H1 (cell line): ENCODE data around the gene MRPL1. TPM values are rescaled to one million over a fixed set of nuclear protein-coding genes. Genes with fewer than 3 reads are reported as not detected.

Source experiments
- CTCF ChIA-PET: fragments of 300-600 bp; sonication (Branson Sonifier 250); formaldehyde crosslinking; loops from one replicate; lab custom pipeline; 2021; ENCODE audit not compliant: partially characterized antibody; lab: Charles Lee
- POLR2A ChIA-PET: fragments of 300-600 bp; sonication (Branson Sonifier 250); formaldehyde crosslinking; loops from one replicate; lab custom pipeline; 2021; ENCODE audit warnings: inconsistent platforms; ENCODE audit not compliant: partially characterized antibody; lab: Charles Lee
- DNase-seq, 2 experiments: peaks; one replicate each; pipeline versions ENCODE4 v3.0.0 to v3.0.0-alpha.2; 2010 to 2022; ENCODE audit warnings: low spot score in 2 of 2, low read depth in 1 of 2, mixed read lengths in 1 of 2
- FAIRE-seq: peaks from 2 replicates; lab custom pipeline; 2011; peaks lifted over from hg19 to GRCh38; lab: Jason Lieb, UNC
- H2AFZ ChIP-seq: 2 replicates; pipeline ENCODE4 v1.8.1; 2012; ENCODE audit warnings: low read length, inconsistent platforms
- H2AK5ac ChIP-seq: 2 replicates; pipeline ENCODE4 v1.6.1; 2013; ENCODE audit warnings: low read depth, low read length
- H2BK120ac ChIP-seq: replicated peaks from 2 replicates; pipeline ENCODE3; 2013; ENCODE audit warnings: low read depth, low read length, inconsistent platforms
- H2BK12ac ChIP-seq: 2 replicates; pipeline ENCODE4 v1.6.1; 2013; ENCODE audit warnings: low read depth, low read length
- H2BK15ac ChIP-seq: 2 replicates; pipeline ENCODE4 v1.6.1; 2013; ENCODE audit warnings: low read length
- H2BK20ac ChIP-seq: 2 replicates; pipeline ENCODE4 v1.6.1; 2013; ENCODE audit warnings: low read length
- H2BK5ac ChIP-seq: 2 replicates; pipeline ENCODE4 v1.6.1; 2013; ENCODE audit warnings: low read depth, low read length
- H3K14ac ChIP-seq: 2 replicates; pipeline ENCODE4 v1.6.1; 2013; ENCODE audit warnings: inconsistent platforms; ENCODE audit not compliant: insufficient read length
- H3K18ac ChIP-seq: 2 replicates; pipeline ENCODE4 v1.6.1; 2013; ENCODE audit warnings: low read length; ENCODE audit errors: extremely low read depth
- H3K23ac ChIP-seq: 2 replicates; pipeline ENCODE4 v1.6.1; 2013; ENCODE audit warnings: inconsistent platforms; ENCODE audit not compliant: insufficient read length
- H3K23me2 ChIP-seq: 2 replicates; pipeline ENCODE4 v1.6.1; 2013; ENCODE audit warnings: low read depth, low read length
- H3K27ac ChIP-seq: 2 replicates; pipeline ENCODE4 v1.6.1; 2011; ENCODE audit warnings: low read depth, low read length, inconsistent platforms
- H3K27me3 ChIP-seq, 4 experiments: replicated peaks in 1 of 4; 1 replicate in 1 of 4; 2 replicates in 3 of 4; pipeline versions ENCODE4 v1.6.1 to v1.8.1; 2011 to 2013; ENCODE audit warnings: low read length in 3 of 4, mild to moderate bottlenecking in 3 of 4, inconsistent platforms in 2 of 4, mixed read lengths in 2 of 4, moderate library complexity in 1 of 4; ENCODE audit not compliant: control insufficient read depth in 3 of 4, insufficient read depth in 3 of 4; ENCODE audit errors: extremely low read depth in 1 of 4
- H3K36me3 ChIP-seq, 4 experiments: 2 replicates each; pipeline versions ENCODE4 v1.6.1 to v1.8.1; 2011 to 2013; ENCODE audit warnings: mild to moderate bottlenecking in 4 of 4, low read length in 3 of 4, moderate library complexity in 2 of 4, control low read depth in 1 of 4, inconsistent platforms in 1 of 4; ENCODE audit not compliant: insufficient read depth in 4 of 4, control insufficient read depth in 2 of 4
- H3K4ac ChIP-seq: replicated peaks from 2 replicates; pipeline ENCODE3; 2013; ENCODE audit warnings: low read length, low read depth, mixed read lengths, inconsistent platforms; ENCODE audit not compliant: insufficient read length
- H3K4me1 ChIP-seq, 4 experiments: replicated peaks in 1 of 4; 1 replicate in 1 of 4; 2 replicates in 3 of 4; pipeline versions ENCODE4 v1.6.1 to v1.8.1; 2011 to 2013; ENCODE audit warnings: low read length in 3 of 4, inconsistent platforms in 2 of 4, mixed read lengths in 1 of 4; ENCODE audit not compliant: insufficient read depth in 4 of 4, control insufficient read depth in 3 of 4
- H3K4me2 ChIP-seq, 2 experiments: 2 replicates each; pipeline versions ENCODE4 v1.6.1 to v1.8.1; 2011 to 2013; ENCODE audit warnings: low read depth in 2 of 2, low read length in 2 of 2, control low read depth in 1 of 2, inconsistent platforms in 1 of 2, mild to moderate bottlenecking in 1 of 2; ENCODE audit not compliant: insufficient read depth in 1 of 2
- H3K4me3 ChIP-seq, 4 experiments: fragments of 200-600, 300-600 bp in 1 of 4; sonication (generic), shearing (Covaris generic), sonication (Bioruptor Twin) in 1 of 4; 2 replicates each; pipeline versions ENCODE4 v1.5.1 to v1.8.1; 2011 to 2016; ENCODE audit warnings: low read length in 4 of 4, low read depth in 3 of 4, control low read depth in 2 of 4, inconsistent platforms in 2 of 4, mild to moderate bottlenecking in 2 of 4, mixed read lengths in 1 of 4, moderate library complexity in 1 of 4; ENCODE audit not compliant: insufficient read depth in 2 of 4; ENCODE audit errors: extremely low read depth in 1 of 4
- H3K56ac ChIP-seq: replicated peaks from 2 replicates; pipeline ENCODE3; 2013; ENCODE audit warnings: low read depth, mild to moderate bottlenecking, mixed read lengths, low read length, inconsistent platforms; ENCODE audit not compliant: insufficient read length
- H3K79me1 ChIP-seq: 2 replicates; pipeline ENCODE4 v1.6.1; 2013; ENCODE audit warnings: low read depth, low read length, control low read depth
- H3K79me2 ChIP-seq, 2 experiments: 2 replicates each; pipeline versions ENCODE4 v1.6.1 to v1.8.1; 2012 to 2013; ENCODE audit warnings: low read length in 2 of 2, mild to moderate bottlenecking in 2 of 2, inconsistent platforms in 1 of 2; ENCODE audit not compliant: insufficient read depth in 2 of 2, control insufficient read depth in 1 of 2
- H3K9ac ChIP-seq, 4 experiments: replicated peaks in 1 of 4; 1 replicate in 1 of 4; 2 replicates in 3 of 4; pipeline versions ENCODE4 v1.6.1 to v1.8.1; 2011 to 2013; ENCODE audit warnings: low read depth in 3 of 4, low read length in 3 of 4, control low read depth in 2 of 4, mild to moderate bottlenecking in 2 of 4, moderate library complexity in 2 of 4, inconsistent platforms in 1 of 4; ENCODE audit errors: extremely low read depth in 1 of 4
- H3K9me3 ChIP-seq, 2 experiments: 2 replicates each; pipeline versions ENCODE4 v1.6.1 to v1.8.1; 2012 to 2013; ENCODE audit warnings: mild to moderate bottlenecking in 2 of 2, moderate library complexity in 2 of 2, control low read depth in 1 of 2, inconsistent platforms in 1 of 2, low read depth in 1 of 2, low read length in 1 of 2, mixed read lengths in 1 of 2; ENCODE audit not compliant: insufficient read depth in 2 of 2
- H4K20me1 ChIP-seq, 2 experiments: replicated peaks in 1 of 2; 2 replicates each; pipeline versions ENCODE3 to v1.8.1; 2011 to 2013; ENCODE audit warnings: inconsistent platforms in 2 of 2, low read length in 2 of 2, mild to moderate bottlenecking in 1 of 2; ENCODE audit not compliant: insufficient read depth in 2 of 2, control insufficient read depth in 1 of 2
- H4K5ac ChIP-seq: 2 replicates; pipeline ENCODE4 v1.6.1; 2013; ENCODE audit warnings: low read length, low read depth, mixed read lengths, inconsistent platforms; ENCODE audit not compliant: insufficient read length
- H4K8ac ChIP-seq: 2 replicates; pipeline ENCODE4 v1.8.0; 2013; ENCODE audit warnings: mild to moderate bottlenecking, moderate library complexity, low read length, inconsistent platforms; ENCODE audit not compliant: insufficient read depth; ENCODE audit errors: extremely low read depth
- H4K91ac ChIP-seq: replicated peaks from 2 replicates; pipeline ENCODE3; 2013; ENCODE audit warnings: low read length, mixed read lengths, inconsistent platforms; ENCODE audit not compliant: insufficient read length
- ATF3 ChIP-seq: IDR thresholded peaks from 2 replicates; pipeline ENCODE4 v1.6.1; 2011; ENCODE audit warnings: low read depth, mild to moderate bottlenecking, low read length; ENCODE audit not compliant: insufficient read depth
- BACH1 ChIP-seq: IDR thresholded peaks from 2 replicates; pipeline ENCODE4 v1.6.1; 2012; ENCODE audit warnings: low read length, improper control_type of control experiment
- CEBPB ChIP-seq: IDR thresholded peaks from 2 replicates; pipeline ENCODE4 v1.6.1; 2012; ENCODE audit warnings: low read depth, low read length
- E2F6 ChIP-seq: IDR thresholded peaks from 2 replicates; pipeline ENCODE4 v1.6.1; 2012; ENCODE audit warnings: inconsistent platforms
- EP300 ChIP-seq, 2 experiments: IDR thresholded peaks; 1 replicate in 1 of 2; 2 replicates in 1 of 2; pipeline ENCODE4 v1.6.1; 2011 to 2012; ENCODE audit warnings: low read depth in 2 of 2, low read length in 2 of 2, mild to moderate bottlenecking in 2 of 2, borderline replicate concordance in 1 of 2, inconsistent platforms in 1 of 2, moderate library complexity in 1 of 2
- HDAC2 ChIP-seq, 2 experiments: fragments of 300-600 bp in 1 of 2; sonication (generic) in 1 of 2; IDR thresholded peaks; 2 replicates each; pipeline ENCODE4 v1.6.1; 2011 to 2012; ENCODE audit warnings: low read depth in 2 of 2, low read length in 2 of 2, mild to moderate bottlenecking in 2 of 2, moderate library complexity in 2 of 2, borderline replicate concordance in 1 of 2, inconsistent platforms in 1 of 2
- SAP30 ChIP-seq: fragments of 300-600 bp; sonication (generic); IDR thresholded peaks from 2 replicates; pipeline ENCODE4 v1.7.1; 2012; ENCODE audit warnings: low read length, moderate library complexity, mild to moderate bottlenecking, inconsistent platforms; ENCODE audit not compliant: insufficient read depth, insufficient replicate concordance
- SIN3A ChIP-seq, 2 experiments: IDR thresholded peaks in 1 of 2; conservative IDR thresholded peaks in 1 of 2; 2 replicates each; pipeline ENCODE4 v1.6.1; 2011 to 2012; ENCODE audit warnings: low read length in 2 of 2, improper control_type of control experiment in 1 of 2, low read depth in 1 of 2, mild to moderate bottlenecking in 1 of 2
- SIX5 ChIP-seq: IDR thresholded peaks from 2 replicates; pipeline ENCODE4 v1.6.1; 2011; ENCODE audit warnings: mild to moderate bottlenecking, low read depth, low read length
- SP1 ChIP-seq: IDR thresholded peaks from 2 replicates; pipeline ENCODE4 v1.6.1; 2011; ENCODE audit warnings: low read depth, low read length
- TBP ChIP-seq: IDR thresholded peaks from 2 replicates; pipeline ENCODE4 v1.6.1; 2011; ENCODE audit warnings: low read depth, low read length, improper control_type of control experiment
- WGBS, 2 experiments: shearing (Covaris generic) in 1 of 2; methylation state at CpG; one replicate each; pipeline versions ENCODE4 v1.1.6 to v1.1.7; 2013 to 2015; ENCODE audit warnings: low lambda C conversion rate in 2 of 2, mixed read lengths in 2 of 2, inconsistent platforms in 1 of 2, low coverage in 1 of 2, missing lambda C conversion rate in 1 of 2; ENCODE audit not compliant: insufficient replicate concordance in 2 of 2, insufficient coverage in 1 of 2, insufficient read length in 1 of 2; ENCODE audit errors: extremely low coverage in 1 of 2, missing lambda C conversion rate in 1 of 2; 5-methylcytosine and 5-hydroxymethylcytosine counted together
- polyA plus RNA-seq, 7 experiments: library from polyadenylated mRNA; depleted of rRNA in 3 of 7; stranded (reverse) in 5 of 7; unstranded in 2 of 7; fragments of >200 nt in 5 of 7; fragments of 200-250 nt in 2 of 7; gene quantifications; 1 replicate in 5 of 7; 2 replicates in 1 of 7; 4 replicates in 1 of 7; pipeline versions ENCODE4 v1.2.1 to v1.2.3, GENCODE V29; 2011 to 2013; ENCODE audit warnings: missing spikeins in 2 of 7, mixed read lengths in 2 of 7
- total RNA-seq: library from RNA; stranded (reverse); fragmentation: NEBNext Ultra II Directional; extraction: Animal tissue kit (Norgen Biotek cat#: 25700); gene quantifications from 2 replicates; pipeline ENCODE4 v1.2.1, GENCODE V29; 2021

MRPL1 gene
- total and polyA plus RNA-seq, 2 of the 8 experiments (the other 6 are each of a cell fraction or from before 2014, with no cell fraction given), result 9.6 to 37.0 TPM

- Histone ChIP-seq H3K27ac (no peak overlapping the region), H3K79me2 (no peaks in the 10 kb centered on the region), H3K23me2 (no peaks in the 10 kb centered on the region), H2AK5ac (no peak overlapping the region), H3K4ac (no peak overlapping the region), H3K9me3 (no peaks in the 10 kb centered on the region; a peak in 1 of 4 replicates), H3K56ac (no peak overlapping the region), H3K27me3 (no peaks in the 10 kb centered on the region), H3K23ac (no peak overlapping the region), H2BK20ac (no peak overlapping the region), H3K18ac (no peak overlapping the region), H4K5ac (no peak overlapping the region), H2BK15ac (no peak overlapping the region), H3K4me1 (no peaks in the 10 kb centered on the region), H2BK12ac (no peak overlapping the region), H2AFZ (no peak overlapping the region), H2BK120ac (no peak overlapping the region), H4K20me1 (no peaks in the 10 kb centered on the region), H2BK5ac (no peak overlapping the region), H4K8ac (no peak overlapping the region; the same call in 1 of the 2 replicates), H3K4me2 (no peak overlapping the region), H3K36me3 (peaks cover 0 to 2% (median 0%) of the 10 kb centered on the region in 4 experiments; a peak in 2 of 8 replicates), H4K91ac (no peak overlapping the region), H3K4me3 (no peak overlapping the region), H3K14ac (no peak overlapping the region), H3K9ac (no peak overlapping the region), H3K79me1 (no peaks in the 10 kb centered on the region)
- WGBS, 2 experiments, result 95% methylated on average over 7 of the region's 7 CpGs; no CpG with 5 or more reads in 1 of the 2 experiments
- no peak for FAIRE-seq
- DNase-seq, result no peak
- CTCF ChIA-PET, result interaction anchor here (0.6 to 2.5 kb wide), 5 partner anchors 9 to 367 kb away, joined by 3 to 8 read pairs (median 3); no protein-coding TSS in a partner anchor
- POLR2A ChIA-PET, result interaction anchor here (0.6 to 2.5 kb wide), 2 partner anchors 10 to 68 kb away, joined by 3 to 7 read pairs; partner anchors contain the start of gene MRPL1
- no peak for TF ChIP-seq HDAC2 (IDR thresholded peaks at IDR 0.05; ENCODE audit: borderline replicate concordance in 1 of 2, low read depth in 2 of 2, low read length in 2 of 2)
- no peak for TF ChIP-seq ATF3
- TF ChIP-seq SAP30, result no peak
- TF ChIP-seq SIN3A (conservative IDR thresholded peaks at IDR 0.05 in 1 of 2, IDR thresholded peaks at IDR 0.05 in 1 of 2; ENCODE audit: low read depth in 1 of 2, low read length in 2 of 2), result no peak
- TF ChIP-seq E2F6, result no peak
- TF ChIP-seq BACH1, result no peak
- no peak for TF ChIP-seq CEBPB
- no peak for TF ChIP-seq SIX5
- no peak for TF ChIP-seq TBP
- no peak for TF ChIP-seq EP300 (IDR thresholded peaks at IDR 0.05; ENCODE audit: borderline replicate concordance in 1 of 2, low read depth in 2 of 2, low read length in 2 of 2)
- TF ChIP-seq SP1, result no peak
These were observed 67.6 kb downstream of the MRPL1 start for GRCh38 chr4:77930154-77930639.
